Upper lobe of left lung (tissue), 6 donors: Measurements from ENCODE around the gene BCKDHA. TPM values are rescaled to one million over a fixed set of nuclear protein-coding genes. Genes with fewer than 3 reads are reported as not detected.

Experiments
- ATAC-seq, 2 donors: fragments of 200-7000 bp; cut with Tn5 transposase; one replicate each; pipeline ENCODE4 v1.9.1; 2022; ENCODE audit warnings: mild to moderate bottlenecking in 2 of 2, moderate library complexity in 2 of 2; ENCODE audit not compliant: low FRiP score in 2 of 2
- DNase-seq, 2 donors: peaks; one replicate each; pipeline ENCODE4 v3.0.0-alpha.2; 2019 to 2020
- H3K27ac ChIP-seq, 4 donors: fragments of 200-600 bp; sonication (generic); one replicate each; pipeline ENCODE4 v1.5.1; 2016 to 2019
- H3K27me3 ChIP-seq, 4 donors: fragments of 200-600 bp; sonication (generic); one replicate each; pipeline ENCODE4 v1.5.1; 2017 to 2019
- H3K36me3 ChIP-seq, 4 donors: fragments of 200-600 bp; sonication (generic); one replicate each; pipeline ENCODE4 v1.5.1; 2016 to 2019
- H3K4me1 ChIP-seq, 4 donors: fragments of 200-600 bp; sonication (generic); one replicate each; pipeline ENCODE4 v1.5.1; 2018 to 2019
- H3K4me3 ChIP-seq, 4 donors: fragments of 200-600 bp; sonication (generic); one replicate each; pipeline ENCODE4 v1.5.1; 2017 to 2019; ENCODE audit warnings: mild to moderate bottlenecking in 2 of 4, moderate library complexity in 1 of 4
- H3K9me3 ChIP-seq, 4 donors: fragments of 200-600 bp; sonication (generic); one replicate each; pipeline ENCODE4 v1.5.1; 2018 to 2019
- EP300 ChIP-seq, 4 donors: sonication (generic); formaldehyde crosslinking; IDR thresholded peaks; one replicate each; pipeline ENCODE4 v1.5.1; 2017; ENCODE audit warnings: antibody characterized with exemption in 4 of 4, control low read depth in 2 of 4
- POLR2A ChIP-seq, 4 donors: fragments of 450-650 bp; IDR thresholded peaks; one replicate each; pipeline ENCODE4 v1.5.1; 2016 to 2017; ENCODE audit warnings: antibody characterized with exemption in 4 of 4, mild to moderate bottlenecking in 2 of 4
- POLR2AphosphoS5 ChIP-seq, 2 donors: sonication (generic); formaldehyde crosslinking; IDR thresholded peaks; one replicate each; pipeline ENCODE4 v1.5.1; 2017; ENCODE audit warnings: antibody characterized with exemption in 2 of 2
- WGBS, 2 donors: methylation state at CpG; one replicate each; pipeline ENCODE4 v1.1.5; 2017 to 2018; 5-methylcytosine and 5-hydroxymethylcytosine counted together
- total RNA-seq, 6 donors: library from RNA; depleted of rRNA in 4 of 6; stranded (reverse); fragments of >200 nt in 4 of 6; gene quantifications; one replicate each; pipeline versions ENCODE4 v1.1.0 to v1.2.1, GENCODE V29; 2016 to 2021
- TF ChIP-seq, protein P1 (sequence below), 6 experiments: fragments of 450-650 bp in 4 of 6; fragments of 200-600 bp in 2 of 6; sonication (generic) in 2 of 6; IDR thresholded peaks; one replicate each; pipeline ENCODE4 v1.5.1; 2016 to 2019; ENCODE audit warnings: antibody characterized with exemption in 6 of 6
- donor health status: DM: no; HTN: no; CAD: no; lungs with moderate emphysema.
- donor health status: DM: no; HTN: yes; CAD: no; lungs with severe emphysema.

The BCKDHA gene
- total RNA-seq, 6 donors from 2014 or later: 28.4 to 71.7 (median 63.3) TPM

- Histone ChIP-seq H3K27me3 (no peaks in the 10 kb centered on the region), H3K27ac (peak overlapping the region in 1 of 4 donors; percentile 30), H3K4me3 (peak overlapping the region in 2 of 4 donors; percentile 21 to 34), H3K4me1 (peaks cover 5 to 12% (median 11%) of the 10 kb centered on the region in 4 donors), H3K9me3 (no peaks in the 10 kb centered on the region), H3K36me3 (no peaks in the 10 kb centered on the region)
- peak; percentile 92 to 96 for ATAC-seq
- peak; percentile 75 to 86 for DNase-seq
- no peak for TF ChIP-seq POLR2AphosphoS5 (IDR thresholded peaks at IDR 0.05)
- TF ChIP-seq, protein P1, sequence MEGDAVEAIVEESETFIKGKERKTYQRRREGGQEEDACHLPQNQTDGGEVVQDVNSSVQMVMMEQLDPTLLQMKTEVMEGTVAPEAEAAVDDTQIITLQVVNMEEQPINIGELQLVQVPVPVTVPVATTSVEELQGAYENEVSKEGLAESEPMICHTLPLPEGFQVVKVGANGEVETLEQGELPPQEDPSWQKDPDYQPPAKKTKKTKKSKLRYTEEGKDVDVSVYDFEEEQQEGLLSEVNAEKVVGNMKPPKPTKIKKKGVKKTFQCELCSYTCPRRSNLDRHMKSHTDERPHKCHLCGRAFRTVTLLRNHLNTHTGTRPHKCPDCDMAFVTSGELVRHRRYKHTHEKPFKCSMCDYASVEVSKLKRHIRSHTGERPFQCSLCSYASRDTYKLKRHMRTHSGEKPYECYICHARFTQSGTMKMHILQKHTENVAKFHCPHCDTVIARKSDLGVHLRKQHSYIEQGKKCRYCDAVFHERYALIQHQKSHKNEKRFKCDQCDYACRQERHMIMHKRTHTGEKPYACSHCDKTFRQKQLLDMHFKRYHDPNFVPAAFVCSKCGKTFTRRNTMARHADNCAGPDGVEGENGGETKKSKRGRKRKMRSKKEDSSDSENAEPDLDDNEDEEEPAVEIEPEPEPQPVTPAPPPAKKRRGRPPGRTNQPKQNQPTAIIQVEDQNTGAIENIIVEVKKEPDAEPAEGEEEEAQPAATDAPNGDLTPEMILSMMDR (IDR thresholded peaks at IDR 0.05): peak; percentile 95 to 96 (median 95)
- 4 to 13% methylated on average over 15 to 22 of the region's 22 CpGs for WGBS, 2 donors
Measured at GRCh38 chr19:41449079-41449864, 51.7 kb downstream of the BCKDHA start.

GRCh38 chr19:41449865-41450178 lies 52.2 kb downstream of the BCKDHA start:
- WGBS, 2 donors: 56 to 70% methylated on average over 3 of the region's 3 CpGs
- TF ChIP-seq POLR2AphosphoS5 (IDR thresholded peaks at IDR 0.05): no peak
- TF ChIP-seq POLR2A (IDR thresholded peaks at IDR 0.05): no peak
- TF ChIP-seq, protein P1 (IDR thresholded peaks at IDR 0.05): no peak
- TF ChIP-seq EP300 (IDR thresholded peaks at IDR 0.05): no peak
- Histone ChIP-seq H3K27me3 (no peaks in the 10 kb centered on the region), H3K4me3 (no peak overlapping the region), H3K27ac (peak overlapping the region in 1 of 4 donors; percentile 30), H3K9me3 (no peaks in the 10 kb centered on the region), H3K4me1 (peaks cover 5 to 12% (median 11%) of the 10 kb centered on the region in 4 donors), H3K36me3 (no peaks in the 10 kb centered on the region)
- DNase-seq (no peak), ATAC-seq (no peak)

DNA sequence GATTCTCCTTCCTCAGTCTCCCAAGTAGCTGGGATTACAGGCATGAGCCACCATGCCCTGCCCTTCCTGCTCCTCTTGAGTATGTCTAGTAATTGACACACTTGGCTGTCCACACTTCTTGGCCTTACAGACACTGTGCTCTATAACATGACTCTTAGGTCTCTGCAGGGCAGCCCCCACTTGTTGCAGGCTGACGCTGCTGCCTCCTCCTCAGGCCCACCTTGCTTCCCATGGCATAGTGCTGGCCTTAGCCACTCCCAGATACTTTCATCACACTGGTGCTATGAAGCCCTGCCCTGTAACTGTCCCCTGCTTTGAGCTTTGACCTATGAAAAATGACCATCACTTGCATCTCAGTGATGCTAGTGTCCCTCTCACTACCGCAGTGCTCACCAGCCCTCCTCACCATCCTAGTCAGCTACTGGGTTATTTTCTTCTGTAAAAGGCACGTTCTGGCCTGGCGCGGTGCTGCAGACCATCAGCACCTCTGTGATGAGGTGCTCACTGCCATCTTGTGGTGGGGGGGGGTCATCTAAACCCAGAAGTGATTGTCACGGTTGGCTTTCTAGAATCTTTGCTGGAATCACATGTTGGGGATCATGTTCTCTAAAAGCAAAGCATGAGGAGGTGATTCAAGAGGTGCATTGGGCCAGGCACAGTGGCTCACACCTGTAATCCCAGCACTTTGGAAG lies 55.1 kb downstream of the BCKDHA start:
- H3K4me1 ChIP-seq: peaks cover 15 to 32% (median 27%) of the 10 kb centered on the region in 4 donors
- H3K27me3 ChIP-seq: no peaks in the 10 kb centered on the region
- TF ChIP-seq, protein P1 (IDR thresholded peaks at IDR 0.05): no peak
- TF ChIP-seq POLR2AphosphoS5 (IDR thresholded peaks at IDR 0.05) (no peak), EP300 (IDR thresholded peaks at IDR 0.05) (no peak), POLR2A (IDR thresholded peaks at IDR 0.05) (no peak)
- H3K36me3 ChIP-seq: no peaks in the 10 kb centered on the region
- H3K27ac ChIP-seq: no peak overlapping the region
- no peak for ATAC-seq
- DNase-seq: no peak
- no peak overlapping the region for H3K4me3 ChIP-seq
- WGBS, 2 donors: 71% methylated on average over 6 of the region's 6 CpGs
- H3K9me3 ChIP-seq: no peaks in the 10 kb centered on the region

DNA sequence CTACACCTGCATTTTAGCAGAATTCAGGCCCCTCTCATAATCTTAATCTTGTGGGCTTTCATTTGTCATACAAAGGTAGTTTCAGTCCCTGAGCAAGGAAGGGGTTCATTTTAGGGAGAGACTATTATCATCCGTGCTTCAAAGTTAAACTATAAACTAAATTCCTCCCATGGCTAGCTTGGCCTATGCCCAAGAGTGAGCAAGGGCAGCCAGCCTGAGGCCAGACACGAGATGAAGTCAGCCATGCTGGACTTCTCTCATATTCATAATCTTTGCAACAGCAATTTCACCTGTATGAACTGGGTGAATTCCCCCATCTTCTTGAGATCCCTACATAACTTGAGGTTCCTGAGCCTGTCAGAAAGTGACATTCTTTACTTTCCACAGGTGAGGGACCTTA lies 58.3 kb downstream of the BCKDHA start:
- Histone ChIP-seq H3K9me3 (no peaks in the 10 kb centered on the region), H3K27ac (peak overlapping the region in 3 of 4 donors; percentile 12 to 75 (median 55)), H3K27me3 (no peaks in the 10 kb centered on the region), H3K4me1 (peaks cover 11 to 22% (median 16%) of the 10 kb centered on the region in 4 donors), H3K36me3 (no peaks in the 10 kb centered on the region), H3K4me3 (no peak overlapping the region)
- DNase-seq (no peak), ATAC-seq (no peak)
- TF ChIP-seq POLR2A (IDR thresholded peaks at IDR 0.05): no peak
- TF ChIP-seq EP300 (IDR thresholded peaks at IDR 0.05): no peak
- no peak for TF ChIP-seq POLR2AphosphoS5 (IDR thresholded peaks at IDR 0.05)
- TF ChIP-seq, protein P1 (IDR thresholded peaks at IDR 0.05): no peak
- WGBS, 2 donors: 6 to 39% methylated on average over 2 of the region's 2 CpGs
